OCI-LY1 (cell line): ENCODE measurements around the gene MRPL54.

Experiments
- H2AFZ ChIP-seq: fragments of 200-600 bp; sonication (generic), shearing (Covaris generic); 2 replicates; pipeline ENCODE4 v1.6.0; 2014; ENCODE audit warnings: antibody characterized with exemption, mild to moderate bottlenecking, low read length
- H3F3A ChIP-seq: fragments of 200-600 bp; sonication (generic), shearing (Covaris generic); 2 replicates; pipeline ENCODE4 v1.6.0; 2014; ENCODE audit warnings: mild to moderate bottlenecking, antibody characterized with exemption, low read length, moderate library complexity; ENCODE audit not compliant: insufficient read depth
- H3K27ac ChIP-seq: fragments of 200-600 bp; sonication (generic); 2 replicates; pipeline ENCODE4 v1.5.1; 2014; ENCODE audit warnings: low read length, mixed run types, mild to moderate bottlenecking, low read depth; ENCODE audit not compliant: poor library complexity, severe bottlenecking
- H3K27me3 ChIP-seq: fragments of 200-600 bp; sonication (generic); 2 replicates; pipeline ENCODE4 v1.6.0; 2014; ENCODE audit warnings: antibody characterized with exemption, mild to moderate bottlenecking, low read length, moderate library complexity; ENCODE audit not compliant: insufficient read depth
- H3K36me3 ChIP-seq: fragments of 200-600 bp; sonication (generic); 2 replicates; pipeline ENCODE4 v1.6.1; 2014; ENCODE audit warnings: mild to moderate bottlenecking, antibody characterized with exemption, low read length, moderate library complexity, mixed read lengths; ENCODE audit not compliant: insufficient read depth
- H3K4me1 ChIP-seq: fragments of 200-600 bp; sonication (generic); 2 replicates; pipeline ENCODE4 v1.5.1; 2014; ENCODE audit warnings: mild to moderate bottlenecking, low read length, moderate library complexity; ENCODE audit not compliant: insufficient read depth, severe bottlenecking
- H3K4me2 ChIP-seq: fragments of 200-600 bp; sonication (generic), shearing (Covaris generic); 2 replicates; pipeline ENCODE4 v1.6.1; 2014; ENCODE audit warnings: low read length
- H3K4me3 ChIP-seq: fragments of 200-600 bp; sonication (generic); 2 replicates; pipeline ENCODE4 v1.5.1; 2014; ENCODE audit warnings: low read length, low read depth, mild to moderate bottlenecking, mixed read lengths; ENCODE audit not compliant: poor library complexity, severe bottlenecking
- H3K79me2 ChIP-seq: fragments of 200-600 bp; shearing (Covaris generic); 2 replicates; pipeline ENCODE4 v1.6.1; 2016; ENCODE audit warnings: mixed run types, low read length, mixed read lengths; ENCODE audit not compliant: insufficient read depth
- H3K9ac ChIP-seq: fragments of 200-600 bp; sonication (generic), shearing (Covaris generic); 2 replicates; pipeline ENCODE4 v1.6.1; 2014; ENCODE audit warnings: mild to moderate bottlenecking, low read length, mixed read lengths
- H3K9me2 ChIP-seq: fragments of 200-600 bp; sonication (generic), shearing (Covaris generic); 2 replicates; pipeline ENCODE4 v1.6.1; 2014; ENCODE audit warnings: low read depth, mild to moderate bottlenecking, low read length, mixed read lengths
- H3K9me3 ChIP-seq: fragments of 200-600 bp; shearing (Covaris generic); 2 replicates; pipeline ENCODE4 v1.6.1; 2014; ENCODE audit warnings: low read length, mixed read lengths
- H4K20me1 ChIP-seq: fragments of 200-600 bp; sonication (generic), shearing (Covaris generic); 2 replicates; pipeline ENCODE4 v1.6.0; 2016; ENCODE audit warnings: mild to moderate bottlenecking, low read length; ENCODE audit not compliant: insufficient read depth
- EZH2 ChIP-seq: fragments of 200-600 bp; sonication (generic), shearing (Covaris generic); IDR thresholded peaks from 2 replicates; pipeline ENCODE4 v1.8.0; 2017; ENCODE audit warnings: borderline replicate concordance, mixed run types, mild to moderate bottlenecking, antibody characterized with exemption, low read length, moderate library complexity, mixed read lengths
- TF ChIP-seq, protein P1 (sequence below): fragments of 200-600 bp; sonication (generic), shearing (Covaris generic); IDR thresholded peaks from 2 replicates; pipeline ENCODE4 v1.5.1; 2017; ENCODE audit warnings: mild to moderate bottlenecking, antibody characterized with exemption, low read length, moderate library complexity, mixed read lengths

MRPL54 gene

GRCh38 chr19:3778104-3778867, 15.8 kb downstream of the MRPL54 start:
- Histone ChIP-seq H3K36me3 (no peaks in the 10 kb centered on the region; the same call in 1 of the 2 replicates), H3K9ac (no peak overlapping the region), H3F3A (no peaks in the 10 kb centered on the region), H3K4me1 (no peaks in the 10 kb centered on the region), H3K27ac (no peak overlapping the region), H2AFZ (no peak overlapping the region), H3K9me3 (peaks cover 13% of the 10 kb centered on the region), H3K4me2 (no peak overlapping the region), H3K79me2 (no peaks in the 10 kb centered on the region), H3K27me3 (peaks cover 4% of the 10 kb centered on the region; the same call in 1 of the 2 replicates), H4K20me1 (no peaks in the 10 kb centered on the region), H3K4me3 (no peak overlapping the region), H3K9me2 (no peaks in the 10 kb centered on the region)
- TF ChIP-seq EZH2 = no peak
- TF ChIP-seq, protein P1, sequence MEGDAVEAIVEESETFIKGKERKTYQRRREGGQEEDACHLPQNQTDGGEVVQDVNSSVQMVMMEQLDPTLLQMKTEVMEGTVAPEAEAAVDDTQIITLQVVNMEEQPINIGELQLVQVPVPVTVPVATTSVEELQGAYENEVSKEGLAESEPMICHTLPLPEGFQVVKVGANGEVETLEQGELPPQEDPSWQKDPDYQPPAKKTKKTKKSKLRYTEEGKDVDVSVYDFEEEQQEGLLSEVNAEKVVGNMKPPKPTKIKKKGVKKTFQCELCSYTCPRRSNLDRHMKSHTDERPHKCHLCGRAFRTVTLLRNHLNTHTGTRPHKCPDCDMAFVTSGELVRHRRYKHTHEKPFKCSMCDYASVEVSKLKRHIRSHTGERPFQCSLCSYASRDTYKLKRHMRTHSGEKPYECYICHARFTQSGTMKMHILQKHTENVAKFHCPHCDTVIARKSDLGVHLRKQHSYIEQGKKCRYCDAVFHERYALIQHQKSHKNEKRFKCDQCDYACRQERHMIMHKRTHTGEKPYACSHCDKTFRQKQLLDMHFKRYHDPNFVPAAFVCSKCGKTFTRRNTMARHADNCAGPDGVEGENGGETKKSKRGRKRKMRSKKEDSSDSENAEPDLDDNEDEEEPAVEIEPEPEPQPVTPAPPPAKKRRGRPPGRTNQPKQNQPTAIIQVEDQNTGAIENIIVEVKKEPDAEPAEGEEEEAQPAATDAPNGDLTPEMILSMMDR = no peak

- Histone ChIP-seq H3K9me3 (peaks cover 13% of the 10 kb centered on the region), H3K9me2 (no peaks in the 10 kb centered on the region), H3K4me2 (no peak overlapping the region), H3K4me3 (no peak overlapping the region), H2AFZ (no peak overlapping the region), H3K9ac (no peak overlapping the region), H3K4me1 (no peaks in the 10 kb centered on the region), H3K27ac (no peak overlapping the region), H3K79me2 (no peaks in the 10 kb centered on the region), H3F3A (no peaks in the 10 kb centered on the region), H4K20me1 (no peaks in the 10 kb centered on the region), H3K36me3 (no peaks in the 10 kb centered on the region; the same call in 1 of the 2 replicates), H3K27me3 (peaks cover 6% of the 10 kb centered on the region; the same call in 1 of the 2 replicates)
- TF ChIP-seq, protein P1 = no peak
- no peak for TF ChIP-seq EZH2
These were observed 16.6 kb downstream of the MRPL54 start for GRCh38 chr19:3778899-3779723.

- H3K27ac ChIP-seq = no peak overlapping the region
- no peaks in the 10 kb centered on the region for H3K9me2 ChIP-seq
- no peak overlapping the region for H2AFZ ChIP-seq
- no peaks in the 10 kb centered on the region for H3K4me1 ChIP-seq
- no peaks in the 10 kb centered on the region for H3K79me2 ChIP-seq
- H3K4me2 ChIP-seq = no peak overlapping the region
- H3K27me3 ChIP-seq = peaks cover 8% of the 10 kb centered on the region; the same call in 1 of the 2 replicates
- no peaks in the 10 kb centered on the region; the same call in 1 of the 2 replicates for H3K36me3 ChIP-seq
- peaks cover 13% of the 10 kb centered on the region for H3K9me3 ChIP-seq
- TF ChIP-seq, protein P1 = no peak
- no peak for TF ChIP-seq EZH2
- H3F3A ChIP-seq = no peaks in the 10 kb centered on the region
- no peak overlapping the region for H3K4me3 ChIP-seq
- no peaks in the 10 kb centered on the region for H4K20me1 ChIP-seq
- no peak overlapping the region for H3K9ac ChIP-seq
These were observed 18.4 kb downstream of the MRPL54 start for GRCh38 chr19:3780786-3781304.
